ENCODE measurements around the gene PIGX. TPM values are rescaled to one million over a fixed set of nuclear protein-coding genes. Genes with fewer than 3 reads are reported as not detected.

Gene PIGX
- total RNA-seq, 6 donors from 2014 or later, result 9.4 to 19.5 (median 17.4) TPM

Small RNA genes lying within 50 kb of the gene (small RNA-seq; reads per million reads assigned to genes)
- 0 reads per million in 4 donors for gene RNU4-89P
- gene RNU6-42P, result 0 reads per million in 4 donors
- 0 reads per million in 4 donors for gene RNU6-646P

Other genes with a start within 250 kb of the PIGX start
- 10 to 100 TPM; 22.2 to 33.5 (median 26.6) TPM for gene RNF168, start 208.6 kb upstream of the PIGX start, total RNA-seq
- not detected for gene SMCO1, start 197.0 kb upstream of the PIGX start, total RNA-seq
- 10 to 100 TPM in 2 of 6 donors, 1 to 10 TPM in 3, under 1 TPM in 1; 1.00 to 31.4 (median 8.7) TPM for gene WDR53, start 143.8 kb upstream of the PIGX start, total RNA-seq
- 1 to 10 TPM; 2.2 to 9.6 (median 6.4) TPM for gene FBXO45, start 143.7 kb upstream of the PIGX start, total RNA-seq
- gene NRROS, start 72.7 kb upstream of the PIGX start, total RNA-seq, result 10 to 100 TPM in 5 of 6 donors, 1 to 10 TPM in 1; 6.5 to 23.2 (median 16.4) TPM
- gene CEP19, start 127 bp upstream of the PIGX start, total RNA-seq, result 1 to 10 TPM; 1.2 to 9.0 (median 2.6) TPM
- gene PAK2, start 27.5 kb downstream of the PIGX start, total RNA-seq, result 10 to 100 TPM; 24.7 to 82.2 (median 60.1) TPM
- 10 to 100 TPM; 25.8 to 67.1 (median 41.5) TPM for gene SENP5, start 155.5 kb downstream of the PIGX start, total RNA-seq
- 10 to 100 TPM; 15.7 to 51.7 (median 34.6) TPM for gene NCBP2, start 230.2 kb downstream of the PIGX start, total RNA-seq

All from upper lobe of left lung (tissue), 6 donors.